Stomach (tissue), 4 donors: Measurements from ENCODE around the gene ACO1.

Experiments used
- CTCF ChIP-seq, 7 experiments: fragments of 450-650 bp in 4 of 7; fragments of 200-600 bp in 3 of 7; sonication (generic) in 3 of 7; IDR thresholded peaks; one replicate each; pipeline ENCODE4 v1.5.1; 2016 to 2019; ENCODE audit warnings: antibody characterized with exemption in 7 of 7, control low read depth in 2 of 7, mild to moderate bottlenecking in 1 of 7
- POLR2A ChIP-seq, 4 donors: fragments of 450-650 bp; IDR thresholded peaks; one replicate each; pipeline ENCODE4 v1.6.1; 2016; ENCODE audit warnings: antibody characterized with exemption in 4 of 4, control low read depth in 2 of 4, mild to moderate bottlenecking in 1 of 4, moderate library complexity in 1 of 4

GRCh38 chr9:32401488-32401887 lies 17.0 kb downstream of the ACO1 start:
- TF ChIP-seq CTCF (IDR thresholded peaks at IDR 0.05) (no peak), POLR2A (IDR thresholded peaks at IDR 0.05) (no peak)
